Activated T-cell treated with anti-CD3 and anti-CD28 coated beads for 4 hours (primary cell): ENCODE measurements around the gene GPRIN1.
"Not testable (repeated sequence)": the region's sequence is repeated elsewhere in the genome, so short reads cannot be mapped to it uniquely, and the experiment has no call there.

Experiments used
- DNase-seq: peaks from one replicate; pipeline ENCODE4 v3.0.0-alpha.2; 2020

GPRIN1 gene

DNA sequence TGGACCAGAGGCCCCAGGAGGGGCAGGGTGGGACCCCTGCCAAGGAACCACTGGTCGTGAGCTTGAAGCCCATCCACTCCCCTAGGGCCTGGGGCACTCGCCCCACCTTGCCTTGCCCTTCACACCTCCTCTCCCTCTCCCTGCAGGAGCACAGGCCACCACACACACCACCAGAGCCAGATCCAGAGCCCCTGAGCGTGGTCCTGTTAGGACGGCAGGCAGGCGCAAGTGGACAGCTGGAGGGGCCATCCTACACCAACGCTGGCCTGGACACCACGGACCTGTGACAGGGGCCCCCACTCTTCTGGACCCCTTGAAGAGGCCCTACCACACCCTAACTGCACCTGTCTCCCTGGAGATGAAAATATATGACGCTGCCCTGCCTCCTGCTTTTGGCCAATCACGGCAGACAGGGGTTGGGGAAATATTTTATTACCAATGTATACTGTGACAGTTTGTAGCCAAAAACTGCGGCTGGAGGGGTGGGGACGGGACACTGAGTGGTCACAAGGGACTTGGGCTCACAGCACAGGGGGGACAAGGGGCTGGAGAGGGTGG, 14.5 kb downstream of the GPRIN1 start:
- DNase-seq = no peak

DNA sequence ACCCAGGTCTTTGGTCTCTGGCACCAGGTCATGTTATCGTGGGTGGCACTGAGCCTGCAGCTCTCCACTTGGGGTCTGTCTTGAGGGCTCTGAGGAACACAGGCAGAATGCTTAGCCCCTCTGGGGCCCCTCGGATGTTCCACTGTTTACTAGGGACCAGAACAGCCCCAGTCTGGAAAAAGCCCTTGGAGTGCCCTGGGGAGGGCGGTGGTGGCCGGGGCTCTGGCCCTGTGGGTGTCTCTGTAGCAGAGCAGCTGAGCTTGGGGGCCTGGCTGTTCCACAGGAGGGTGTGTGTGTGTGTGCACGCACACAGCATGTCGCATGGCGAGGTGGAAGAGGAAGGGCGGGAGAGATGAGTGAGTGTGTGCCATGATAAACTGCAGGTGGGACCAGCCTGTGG, 15.4 kb downstream of the GPRIN1 start:
- no peak for DNase-seq

DNA sequence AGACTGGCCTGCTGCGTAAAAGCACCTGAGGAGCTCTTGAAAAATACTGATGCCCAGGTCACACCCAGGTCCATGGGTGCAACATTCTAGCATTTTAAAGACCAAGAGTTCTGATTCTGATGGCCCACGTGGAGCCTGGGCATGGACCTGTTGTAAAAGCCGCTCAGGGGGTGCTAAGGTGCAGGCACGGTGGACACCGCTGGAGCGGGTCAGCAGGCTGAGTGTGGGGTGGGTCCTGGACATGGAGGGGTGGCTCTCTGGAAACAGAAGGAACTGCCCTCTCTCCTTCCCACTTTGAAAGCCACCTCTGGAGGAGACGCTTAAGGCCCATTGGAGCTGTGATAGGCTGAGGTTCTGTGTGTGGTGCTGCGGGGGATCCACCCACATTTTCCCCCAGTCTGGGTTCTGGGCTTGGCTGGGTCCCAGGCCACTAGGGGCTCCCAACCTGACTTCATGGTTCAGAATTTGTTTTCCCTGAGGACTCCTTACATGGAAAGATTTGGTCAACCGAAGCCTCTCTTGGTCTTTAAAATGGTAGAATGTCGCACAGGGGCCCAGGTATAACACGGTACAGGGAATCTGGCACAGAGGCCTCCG, 16.6 kb downstream of the GPRIN1 start:
- DNase-seq = no peak

DNA sequence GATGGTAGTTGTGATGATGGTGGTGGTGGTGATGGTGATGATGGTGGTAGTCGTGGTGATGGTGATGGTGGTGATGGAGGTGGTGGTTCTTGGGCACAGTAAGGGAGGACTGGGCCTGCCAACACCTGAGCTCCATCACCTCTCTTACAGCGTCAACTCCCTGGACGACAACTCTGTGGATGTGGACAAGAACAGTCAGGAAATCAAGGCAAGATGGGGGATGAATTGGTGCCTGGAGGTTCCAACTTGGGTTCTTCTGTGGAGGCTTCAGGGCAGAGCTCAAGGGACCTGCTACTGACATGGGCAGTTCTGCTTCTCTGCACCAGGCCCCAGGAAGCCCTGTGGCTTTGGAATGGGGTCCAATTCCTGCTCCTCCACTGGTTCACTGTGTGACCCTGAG, 17.4 kb downstream of the GPRIN1 start:
- DNase-seq = no peak

DNA sequence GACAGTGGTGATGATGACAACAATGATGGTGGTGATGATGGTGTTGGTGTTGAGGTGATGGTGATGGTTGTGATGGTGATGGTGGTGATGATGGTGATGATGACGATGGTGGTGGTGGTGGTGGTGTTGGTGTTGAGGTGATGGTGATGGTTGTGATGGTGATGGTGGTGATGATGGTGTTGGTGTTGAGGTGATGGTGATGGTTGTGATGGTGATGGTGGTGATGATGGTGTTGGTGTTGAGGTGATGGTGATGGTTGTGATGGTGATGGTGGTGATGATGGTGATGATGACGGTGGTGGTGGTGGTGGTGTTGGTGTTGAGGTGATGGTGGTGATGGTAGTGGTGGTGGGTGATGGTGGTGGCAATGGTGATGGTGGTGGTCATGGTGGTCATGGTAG, 18.3 kb downstream of the GPRIN1 start:
- not testable (repeated sequence) for DNase-seq

DNA sequence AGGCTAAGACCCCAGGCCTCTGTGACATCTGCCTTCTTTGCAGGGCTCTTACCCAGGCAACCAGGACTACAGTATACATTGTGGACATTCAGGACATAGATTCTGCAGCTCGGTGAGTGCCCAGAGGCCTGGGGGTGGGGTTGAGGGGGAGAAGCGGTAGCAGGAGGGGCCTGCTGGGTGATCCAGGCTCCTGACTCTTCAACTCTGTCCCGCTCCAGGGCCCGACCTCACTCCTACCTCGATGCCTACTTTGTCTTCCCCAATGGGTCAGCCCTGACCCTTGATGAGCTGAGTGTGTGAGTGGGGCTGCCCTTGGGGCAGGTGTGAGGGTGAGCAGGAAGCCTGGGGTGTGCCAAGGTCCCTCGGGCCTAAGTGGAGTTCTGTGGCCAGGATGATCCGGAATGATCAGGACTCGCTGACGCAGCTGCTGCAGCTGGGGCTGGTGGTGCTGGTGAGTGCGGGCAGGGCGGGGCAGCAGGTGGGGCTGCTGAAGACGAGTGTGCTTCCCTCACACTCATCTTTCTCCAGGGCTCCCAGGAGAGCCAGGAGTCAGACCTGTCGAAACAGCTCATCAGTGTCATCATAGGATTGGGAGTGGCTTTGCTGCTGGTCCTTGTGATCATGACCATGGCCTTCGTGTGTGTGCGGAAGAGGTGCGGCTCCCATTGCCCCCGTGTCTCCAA, 19.8 kb downstream of the GPRIN1 start:
- DNase-seq = no peak

DNA sequence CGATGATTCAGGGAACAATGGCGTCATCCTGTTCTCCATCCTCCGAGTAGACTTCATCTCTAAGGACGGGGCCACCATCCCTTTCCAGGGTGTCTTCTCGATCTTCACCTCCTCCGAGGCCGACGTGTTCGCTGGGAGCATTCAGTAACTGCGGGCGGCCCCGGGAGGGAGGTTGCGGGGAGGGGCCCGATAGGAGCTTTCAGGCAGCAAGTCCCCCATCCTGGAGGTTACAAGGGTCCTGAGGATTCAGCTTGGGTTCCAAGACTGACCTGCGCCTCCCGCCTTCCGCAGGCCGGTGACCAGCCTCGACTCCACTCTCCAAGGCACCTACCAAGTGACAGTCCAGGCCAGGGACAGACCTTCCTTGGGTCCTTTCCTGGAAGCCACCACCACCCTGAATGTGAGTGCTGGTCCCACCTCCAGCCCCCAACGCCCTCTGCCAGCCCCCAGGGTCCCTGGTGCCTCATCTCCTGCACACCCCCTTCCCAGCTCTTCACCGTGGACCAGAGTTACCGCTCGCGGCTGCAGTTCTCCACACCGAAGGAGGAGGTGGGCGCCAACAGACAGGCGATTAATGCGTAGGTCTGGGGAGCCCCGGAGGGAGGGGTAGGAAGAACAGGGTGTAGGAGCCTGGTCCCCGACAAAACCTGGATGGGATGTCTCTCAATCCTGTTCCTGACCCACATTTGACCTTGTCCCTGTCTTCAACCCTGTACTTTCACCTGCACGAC, 20.8 kb downstream of the GPRIN1 start:
- DNase-seq = no peak

DNA sequence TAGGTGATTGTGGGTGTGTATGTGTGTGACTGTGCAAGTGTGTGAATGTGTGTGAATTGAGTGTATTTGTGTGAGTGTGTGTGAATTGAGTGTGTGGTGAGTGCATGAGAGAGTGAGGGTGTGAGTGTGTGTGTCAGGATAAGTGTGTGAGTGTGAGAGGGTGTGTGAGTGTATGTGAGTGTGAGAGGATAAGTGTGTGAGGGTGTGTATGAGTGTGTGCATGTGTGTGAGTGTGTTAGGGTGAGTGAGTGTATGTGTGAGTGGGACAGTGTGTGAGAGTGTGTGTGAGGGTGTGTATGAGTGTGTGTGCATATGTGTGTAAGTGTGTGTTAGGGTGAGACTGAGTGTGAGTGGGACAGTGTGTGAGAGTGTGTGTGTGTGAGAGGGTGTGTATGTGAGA, 21.7 kb downstream of the GPRIN1 start:
- no peak for DNase-seq

DNA sequence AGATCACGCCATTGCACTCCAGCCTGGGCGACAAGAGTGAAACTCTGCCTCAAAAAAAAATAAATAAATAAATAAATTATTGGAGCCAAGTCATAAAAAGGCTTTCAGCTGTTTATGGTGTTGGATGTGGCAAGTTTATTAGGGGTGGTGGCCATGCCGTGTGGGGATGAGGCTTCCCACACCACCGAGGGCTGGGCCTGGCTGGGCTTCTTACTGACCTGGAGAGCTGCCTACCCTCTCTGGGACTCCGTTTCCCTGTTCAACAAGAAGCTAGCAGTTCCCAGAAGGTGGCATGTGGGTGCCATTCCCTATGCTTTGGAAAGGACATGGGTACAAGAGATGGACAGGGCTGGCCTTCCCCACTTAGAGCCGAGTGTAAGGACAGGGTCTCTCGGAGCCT, 22.6 kb downstream of the GPRIN1 start:
- DNase-seq = no peak

DNA sequence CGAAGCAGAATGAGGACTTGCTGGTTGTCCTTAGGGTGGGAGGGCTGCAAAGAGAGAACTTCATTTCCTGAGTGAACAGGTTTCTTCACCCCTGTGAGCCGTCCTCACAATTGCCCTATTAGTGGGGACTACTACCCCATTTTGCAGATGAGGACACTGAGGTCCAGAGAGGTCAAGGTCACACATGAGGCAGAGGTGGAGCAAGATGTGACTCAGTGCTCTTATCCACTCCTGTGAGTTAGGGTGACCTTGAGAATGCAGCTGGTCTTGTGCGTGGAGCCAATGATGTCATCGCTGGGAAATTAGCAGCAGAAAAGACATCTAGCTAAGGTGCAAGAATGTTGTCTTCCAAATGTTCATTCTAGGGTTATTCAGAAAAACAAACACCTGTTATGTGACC, 26.9 kb downstream of the GPRIN1 start:
- DNase-seq = no peak

DNA sequence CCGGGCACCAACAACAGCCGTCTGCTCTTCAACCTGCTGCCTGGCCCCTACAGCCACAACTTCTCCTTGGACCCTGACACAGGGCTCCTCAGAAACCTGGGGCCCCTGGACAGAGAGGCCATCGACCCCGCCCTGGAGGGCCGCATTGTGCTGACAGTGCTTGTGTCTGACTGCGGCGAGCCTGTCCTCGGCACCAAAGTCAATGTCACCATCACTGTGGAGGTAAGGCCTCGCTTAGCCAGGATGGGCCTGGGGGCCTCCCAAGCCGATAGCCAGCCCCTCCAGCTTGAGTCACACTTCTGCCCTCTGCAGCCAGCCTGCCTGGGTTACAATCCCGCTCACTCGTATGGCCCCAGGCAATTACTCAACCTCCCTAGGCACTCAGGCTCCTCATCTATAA, 28.6 kb downstream of the GPRIN1 start:
- no peak for DNase-seq

DNA sequence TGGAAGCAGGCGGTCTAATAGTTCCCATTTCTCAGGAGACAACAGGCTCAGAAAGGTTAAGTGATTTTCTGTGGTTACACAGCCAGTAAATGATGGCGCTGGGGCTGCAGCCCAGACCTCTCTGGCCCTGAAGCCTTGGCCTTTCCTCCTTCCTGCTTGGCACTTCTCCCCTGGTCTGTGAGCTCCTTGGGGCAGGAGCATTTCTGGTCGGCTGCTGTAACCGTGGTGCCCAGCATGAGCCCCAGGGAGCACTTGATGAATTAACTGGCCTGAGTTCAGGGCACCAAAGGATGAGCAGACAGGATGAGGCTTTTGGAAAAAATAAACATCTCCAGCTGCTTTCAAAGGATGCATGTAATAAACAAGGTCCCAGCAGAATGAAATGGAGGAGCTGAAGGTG, 30.6 kb downstream of the GPRIN1 start:
- DNase-seq = no peak

DNA sequence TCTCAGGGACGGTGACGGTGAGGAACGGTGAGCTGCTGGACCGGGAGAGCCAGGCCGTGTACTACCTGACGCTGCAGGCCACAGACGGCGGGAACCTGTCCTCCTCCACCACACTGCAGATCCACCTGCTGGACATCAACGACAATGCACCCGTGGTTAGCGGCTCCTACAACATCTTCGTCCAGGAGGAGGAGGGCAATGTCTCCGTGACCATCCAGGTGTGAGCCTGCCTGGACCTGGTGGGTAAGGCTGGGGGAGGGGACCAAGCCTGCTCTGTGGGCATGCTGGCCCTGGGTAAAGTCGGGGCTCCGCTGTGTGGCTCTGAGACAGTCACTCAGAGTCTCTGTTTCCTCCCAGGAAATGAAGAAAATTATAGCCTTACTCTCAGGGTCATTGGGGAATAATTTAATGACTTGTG, 31.6 kb downstream of the GPRIN1 start:
- DNase-seq = peak; percentile 10

DNA sequence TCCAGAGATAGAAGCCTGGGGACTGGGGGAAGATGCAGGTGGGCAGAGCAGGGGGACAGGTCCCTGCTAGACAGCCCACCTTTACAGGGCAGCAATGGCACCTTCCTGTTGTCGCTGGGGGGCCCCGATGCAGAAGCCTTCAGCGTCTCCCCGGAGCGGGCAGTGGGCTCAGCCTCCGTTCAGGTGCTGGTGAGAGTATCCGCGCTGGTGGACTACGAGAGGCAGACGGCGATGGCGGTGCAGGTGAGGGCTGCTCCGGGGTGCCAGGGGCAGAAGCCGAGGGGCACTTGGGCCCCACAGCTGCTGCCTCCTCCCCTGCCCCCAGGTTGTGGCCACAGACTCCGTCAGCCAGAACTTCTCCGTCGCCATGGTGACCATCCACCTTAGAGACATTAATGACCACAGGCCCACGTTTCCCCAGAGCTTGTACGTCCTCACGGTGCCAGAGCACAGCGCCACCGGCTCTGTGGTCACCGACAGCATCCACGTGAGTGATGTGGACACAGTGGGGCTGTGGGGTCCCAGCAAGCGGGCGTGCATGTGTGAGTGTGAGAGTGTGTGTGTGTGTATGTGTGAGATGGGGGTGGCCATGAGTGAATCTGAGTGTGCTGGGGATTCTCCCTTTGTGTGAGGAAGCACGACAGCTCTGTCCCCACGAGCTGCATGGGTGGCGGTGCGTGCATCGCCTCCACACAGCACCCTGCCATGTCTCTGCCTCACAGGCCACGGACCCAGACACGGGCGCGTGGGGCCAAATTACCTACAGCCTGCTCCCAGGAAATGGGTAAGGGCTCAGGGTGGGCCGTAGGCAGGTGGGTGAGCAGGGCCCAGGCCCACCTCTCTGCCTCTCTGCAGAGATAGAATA, 32.4 kb downstream of the GPRIN1 start:
- no peak for DNase-seq

DNA sequence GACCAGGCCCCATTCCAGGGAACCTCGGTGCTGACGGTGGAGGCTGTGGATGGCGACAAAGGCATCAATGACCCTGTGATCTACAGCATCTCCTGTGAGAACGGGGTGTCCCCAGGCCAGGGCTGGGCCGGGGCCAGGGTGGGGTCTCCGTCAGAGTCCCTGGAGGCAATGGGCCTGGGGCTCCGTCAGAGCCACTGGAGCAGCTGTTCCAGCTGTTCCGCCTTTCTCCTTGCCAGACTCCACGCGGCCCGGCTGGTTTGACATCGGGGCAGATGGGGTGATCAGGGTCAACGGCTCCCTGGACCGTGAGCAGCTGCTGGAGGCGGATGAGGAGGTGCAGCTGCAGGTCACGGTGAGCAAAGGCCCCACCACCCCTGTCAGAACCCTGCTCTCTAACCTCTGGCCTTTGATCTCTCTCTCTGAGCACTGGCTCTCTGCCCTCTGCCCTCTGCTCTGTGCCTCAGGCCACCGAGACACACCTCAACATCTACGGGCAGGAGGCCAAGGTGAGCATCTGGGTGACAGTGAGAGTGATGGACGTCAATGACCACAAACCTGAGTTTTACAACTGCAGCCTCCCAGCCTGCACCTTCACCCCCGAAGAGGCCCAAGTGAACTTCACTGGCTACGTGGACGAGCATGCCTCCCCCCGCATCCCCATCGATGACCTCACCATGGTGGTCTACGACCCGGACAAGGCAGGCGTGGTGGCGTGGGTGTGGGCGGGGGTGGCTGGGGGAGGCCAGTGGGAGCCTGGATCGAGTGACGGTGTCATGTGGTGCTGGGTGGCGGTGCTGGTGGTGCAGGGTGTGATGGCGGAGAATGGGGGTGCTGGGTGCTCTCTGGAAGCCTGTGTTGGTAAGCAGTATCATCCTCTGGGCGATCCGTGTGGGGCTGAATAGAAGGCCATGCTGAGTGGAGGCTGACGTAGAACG, 34.2 kb downstream of the GPRIN1 start:
- no peak for DNase-seq

DNA sequence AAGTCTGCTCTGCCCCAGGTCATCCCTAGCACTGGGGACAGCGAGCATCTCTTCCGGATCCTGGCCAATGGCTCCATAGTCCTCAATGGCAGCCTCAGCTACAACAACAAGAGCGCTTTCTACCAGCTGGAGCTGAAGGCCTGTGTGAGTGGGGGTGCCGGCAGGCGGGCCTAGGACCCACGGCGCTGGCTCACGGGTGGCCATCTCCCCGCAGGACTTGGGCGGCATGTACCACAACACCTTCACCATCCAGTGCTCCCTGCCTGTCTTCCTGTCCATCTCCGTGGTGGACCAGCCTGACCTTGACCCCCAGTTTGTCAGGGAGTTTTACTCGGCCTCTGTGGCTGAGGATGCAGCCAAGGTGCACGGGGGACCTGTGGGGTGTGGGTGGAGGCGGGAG, 34.9 kb downstream of the GPRIN1 start:
- DNase-seq = no peak

DNA sequence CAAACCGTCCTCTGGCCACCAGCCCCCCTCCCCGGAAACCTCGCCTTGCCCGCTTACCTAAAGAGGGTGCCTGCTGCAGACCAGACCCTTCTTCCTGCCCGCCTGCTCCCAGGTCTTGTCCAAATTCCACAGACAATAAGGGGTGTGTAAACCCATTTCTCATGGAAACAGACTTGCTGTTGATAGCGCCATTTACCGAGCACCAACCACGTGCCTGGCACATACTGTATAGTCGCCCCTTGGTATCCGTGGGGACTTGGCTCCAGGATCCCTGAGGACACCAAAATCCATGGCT, 35.7 kb downstream of the GPRIN1 start:
- DNase-seq = no peak

DNA sequence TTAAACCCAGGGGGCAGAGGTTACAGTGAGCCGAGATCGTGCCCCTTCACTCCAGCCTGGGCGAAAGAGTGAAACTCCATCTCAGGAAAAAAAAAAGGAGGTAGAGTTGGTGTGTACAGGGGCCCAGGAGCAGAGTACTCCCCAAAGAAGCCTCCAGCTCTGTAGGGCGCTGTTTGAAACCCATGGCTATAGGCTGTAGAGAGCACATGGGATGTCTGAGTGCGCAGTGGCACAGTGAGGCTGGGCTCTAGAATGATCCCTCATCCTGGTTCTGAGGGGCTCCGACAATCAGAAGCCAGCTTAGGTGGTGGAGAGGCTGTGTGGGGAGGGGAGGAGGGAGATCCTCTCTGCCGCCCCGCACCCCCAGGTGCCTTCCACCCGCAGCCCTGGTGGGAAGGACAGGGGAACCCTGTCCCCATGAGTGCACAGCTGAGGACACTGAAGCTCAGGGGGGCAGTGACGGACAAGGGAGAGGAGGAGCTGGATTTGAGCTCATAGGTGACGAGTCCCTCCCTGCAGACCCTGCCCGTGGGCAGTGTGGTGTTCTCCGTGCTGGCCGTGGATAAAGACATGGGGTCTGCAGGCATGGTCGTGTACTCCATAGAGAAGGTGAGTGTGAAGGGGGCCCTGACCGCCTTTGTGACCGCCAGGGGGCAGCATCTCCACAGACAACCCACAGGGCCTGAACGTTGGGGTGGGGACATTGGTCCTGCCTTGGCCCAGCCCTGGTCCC, 36.2 kb downstream of the GPRIN1 start:
- peak; percentile 74 for DNase-seq

DNA sequence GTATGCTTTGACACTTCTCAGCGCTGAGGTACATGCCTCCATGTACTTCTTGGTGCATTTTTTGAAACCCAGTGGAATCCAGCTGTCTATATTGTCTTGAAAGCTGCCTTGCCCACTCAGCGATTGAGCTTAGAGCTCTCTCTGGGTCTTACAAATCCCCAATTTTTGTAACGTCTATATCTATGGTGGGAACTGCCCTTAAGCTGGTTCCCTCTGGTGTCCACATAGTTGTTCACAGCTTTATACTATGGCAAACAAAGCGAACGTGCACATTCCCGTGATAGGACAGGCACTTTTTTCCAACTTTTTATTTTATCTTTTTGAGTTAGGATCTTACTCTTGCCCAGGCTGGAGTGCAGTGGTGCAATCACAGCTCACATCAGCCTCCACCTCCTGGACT, 39.9 kb downstream of the GPRIN1 start:
- no peak for DNase-seq

DNA sequence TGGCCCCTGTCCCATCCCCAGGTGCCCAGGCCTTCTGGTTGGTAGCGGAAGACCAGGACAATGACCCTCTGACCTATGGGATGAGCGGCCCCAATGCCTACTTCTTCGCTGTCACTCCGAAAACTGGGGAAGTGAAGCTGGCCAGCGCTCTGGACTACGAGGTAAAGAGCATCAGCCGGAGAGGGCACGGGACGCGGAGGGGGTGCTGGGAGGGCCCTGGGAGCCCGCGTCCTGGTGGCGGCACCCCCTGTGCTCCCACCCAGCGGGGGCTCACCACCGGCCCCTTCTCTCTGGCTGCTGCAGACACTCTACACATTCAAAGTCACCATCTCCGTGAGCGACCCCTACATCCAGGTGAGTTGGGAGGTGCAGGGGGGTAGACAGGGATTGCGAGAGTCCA, 41.3 kb downstream of the GPRIN1 start:
- no peak for DNase-seq

DNA sequence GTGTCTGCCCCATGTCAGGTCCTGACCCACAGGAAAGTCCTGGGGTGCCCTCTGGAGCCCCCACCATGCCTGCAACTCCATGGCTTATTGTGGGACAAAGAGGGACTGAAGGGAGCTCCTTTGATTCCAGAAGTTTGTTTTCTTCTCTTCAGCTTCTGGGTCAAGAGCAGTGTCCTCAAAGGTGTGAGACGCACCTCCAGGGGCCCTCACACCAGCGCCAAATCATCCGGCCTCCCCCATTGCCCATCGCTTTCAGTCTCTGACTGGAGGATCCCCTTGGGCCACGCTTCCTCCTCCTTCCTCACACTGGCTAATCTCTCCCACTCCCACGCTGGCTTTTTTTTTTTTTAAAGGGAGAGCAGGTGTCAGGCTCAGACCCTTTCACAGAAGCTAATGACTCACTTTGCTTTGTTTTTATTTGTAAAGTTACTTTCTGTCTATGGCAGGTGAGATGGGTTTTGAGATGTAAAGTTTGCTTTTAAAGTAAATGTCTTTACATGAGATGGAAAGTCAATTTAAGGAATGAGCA, 44.1 kb downstream of the GPRIN1 start:
- DNase-seq = no peak
